Gastroesophageal sphincter (tissue), 3 donors: ENCODE results near the gene DNAJB12.

Experiments
- EP300 ChIP-seq: sonication (generic); formaldehyde crosslinking; IDR thresholded peaks from one replicate; pipeline ENCODE4 v1.6.1; 2017; ENCODE audit warnings: antibody characterized with exemption, mild to moderate bottlenecking
- POLR2A ChIP-seq, 2 donors: fragments of 450-650 bp; IDR thresholded peaks; one replicate each; pipeline ENCODE4 v1.6.1; 2017; ENCODE audit warnings: antibody characterized with exemption in 2 of 2, mild to moderate bottlenecking in 2 of 2, moderate library complexity in 1 of 2
- POLR2AphosphoS5 ChIP-seq: sonication (generic); formaldehyde crosslinking; IDR thresholded peaks from one replicate; pipeline ENCODE4 v1.6.1; 2017; ENCODE audit warnings: antibody characterized with exemption
- TF ChIP-seq, protein P1 (sequence below), 4 experiments: fragments of 200-600 bp in 2 of 4; fragments of 450-650 bp in 2 of 4; sonication (generic) in 1 of 4; IDR thresholded peaks; one replicate each; pipeline ENCODE4 v1.5.1; 2017 to 2019; ENCODE audit warnings: antibody characterized with exemption in 4 of 4, mild to moderate bottlenecking in 2 of 4, moderate library complexity in 2 of 4

DNA sequence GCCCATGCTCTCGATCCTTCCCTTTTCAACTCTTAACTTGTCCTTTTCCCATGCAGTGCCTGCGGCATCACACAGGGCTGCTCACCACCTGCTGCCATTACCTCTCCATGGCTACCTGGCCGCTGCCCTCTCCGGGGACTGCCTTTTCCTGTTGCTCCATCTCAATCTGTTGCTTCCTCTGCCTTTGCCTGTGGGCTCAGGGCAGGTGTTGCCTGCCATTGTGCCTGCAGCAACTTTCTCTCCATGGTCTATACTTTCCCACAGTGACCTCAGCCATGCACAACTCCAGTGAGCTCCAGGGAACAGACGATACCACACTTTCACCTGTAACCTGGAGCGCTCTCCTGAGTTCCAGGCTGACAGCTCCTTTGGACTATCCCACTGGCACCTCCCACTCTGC, 3.2 kb downstream of the DNAJB12 start:
- TF ChIP-seq EP300 (no peak), POLR2A (IDR thresholded peaks at IDR 0.05) (no peak), POLR2AphosphoS5 (no peak)
- TF ChIP-seq, protein P1, sequence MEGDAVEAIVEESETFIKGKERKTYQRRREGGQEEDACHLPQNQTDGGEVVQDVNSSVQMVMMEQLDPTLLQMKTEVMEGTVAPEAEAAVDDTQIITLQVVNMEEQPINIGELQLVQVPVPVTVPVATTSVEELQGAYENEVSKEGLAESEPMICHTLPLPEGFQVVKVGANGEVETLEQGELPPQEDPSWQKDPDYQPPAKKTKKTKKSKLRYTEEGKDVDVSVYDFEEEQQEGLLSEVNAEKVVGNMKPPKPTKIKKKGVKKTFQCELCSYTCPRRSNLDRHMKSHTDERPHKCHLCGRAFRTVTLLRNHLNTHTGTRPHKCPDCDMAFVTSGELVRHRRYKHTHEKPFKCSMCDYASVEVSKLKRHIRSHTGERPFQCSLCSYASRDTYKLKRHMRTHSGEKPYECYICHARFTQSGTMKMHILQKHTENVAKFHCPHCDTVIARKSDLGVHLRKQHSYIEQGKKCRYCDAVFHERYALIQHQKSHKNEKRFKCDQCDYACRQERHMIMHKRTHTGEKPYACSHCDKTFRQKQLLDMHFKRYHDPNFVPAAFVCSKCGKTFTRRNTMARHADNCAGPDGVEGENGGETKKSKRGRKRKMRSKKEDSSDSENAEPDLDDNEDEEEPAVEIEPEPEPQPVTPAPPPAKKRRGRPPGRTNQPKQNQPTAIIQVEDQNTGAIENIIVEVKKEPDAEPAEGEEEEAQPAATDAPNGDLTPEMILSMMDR (IDR thresholded peaks at IDR 0.05), result no peak
